Measurements from ENCODE around the gene CCDC9.

The CCDC9 gene

GRCh38 chr19:47315125-47315821 is 58.9 kb downstream of the CCDC9 start:
- DNase-seq (ENCODE audit: low spot score) (peak; percentile 88), ATAC-seq (ENCODE audit: low read depth) (peak; percentile 93)
- TF ChIP-seq CTCF (IDR thresholded peaks at IDR 0.05; ENCODE audit: poor library complexity, severe bottlenecking), result no peak
- peak overlapping the region; percentile 45 for H3K27ac ChIP-seq (ENCODE audit: poor library complexity, severe bottlenecking)
- no peaks in the 10 kb centered on the region for H3K36me3 ChIP-seq (ENCODE audit: low read depth)
- no peak overlapping the region for H3K4me3 ChIP-seq (ENCODE audit: severe bottlenecking)
- no peaks in the 10 kb centered on the region for H3K9me3 ChIP-seq (ENCODE audit: severe bottlenecking)
- H3K4me1 ChIP-seq (ENCODE audit: insufficient read depth, poor library complexity, severe bottlenecking), result peaks cover 9% of the 10 kb centered on the region
- H3K27me3 ChIP-seq (ENCODE audit: insufficient read depth, poor library complexity, severe bottlenecking), result no peaks in the 10 kb centered on the region

GRCh38 chr19:47316513-47316912 is 60.2 kb downstream of the CCDC9 start:
- no peaks in the 10 kb centered on the region for H3K9me3 ChIP-seq (ENCODE audit: severe bottlenecking)
- peaks cover 3% of the 10 kb centered on the region for H3K4me1 ChIP-seq (ENCODE audit: insufficient read depth, poor library complexity, severe bottlenecking)
- ATAC-seq (ENCODE audit: low read depth), result no peak
- no peak for TF ChIP-seq CTCF (IDR thresholded peaks at IDR 0.05; ENCODE audit: poor library complexity, severe bottlenecking)
- H3K27ac ChIP-seq (ENCODE audit: poor library complexity, severe bottlenecking), result no peak overlapping the region
- no peaks in the 10 kb centered on the region for H3K36me3 ChIP-seq (ENCODE audit: low read depth)
- DNase-seq (ENCODE audit: low spot score), result no peak
- H3K4me3 ChIP-seq (ENCODE audit: severe bottlenecking), result no peak overlapping the region
- no peaks in the 10 kb centered on the region for H3K27me3 ChIP-seq (ENCODE audit: insufficient read depth, poor library complexity, severe bottlenecking)

GRCh38 chr19:47319923-47320871 is 63.9 kb downstream of the CCDC9 start:
- ATAC-seq (ENCODE audit: low read depth) (no peak), DNase-seq (ENCODE audit: low spot score) (no peak)
- peaks cover 3% of the 10 kb centered on the region for H3K4me1 ChIP-seq (ENCODE audit: insufficient read depth, poor library complexity, severe bottlenecking)
- TF ChIP-seq CTCF (IDR thresholded peaks at IDR 0.05; ENCODE audit: poor library complexity, severe bottlenecking), result no peak
- no peak overlapping the region for H3K27ac ChIP-seq (ENCODE audit: poor library complexity, severe bottlenecking)
- no peaks in the 10 kb centered on the region for H3K27me3 ChIP-seq (ENCODE audit: insufficient read depth, poor library complexity, severe bottlenecking)
- no peaks in the 10 kb centered on the region for H3K9me3 ChIP-seq (ENCODE audit: severe bottlenecking)
- H3K4me3 ChIP-seq (ENCODE audit: severe bottlenecking), result no peak overlapping the region
- no peaks in the 10 kb centered on the region for H3K36me3 ChIP-seq (ENCODE audit: low read depth)
